Liver (tissue), 9 donors: ENCODE measurements around the gene NAP1L4. TPM values are rescaled to one million over a fixed set of nuclear protein-coding genes. Genes with fewer than 3 reads are reported as not detected.

Experiments used
- DNase-seq: peaks from one replicate; pipeline ENCODE4 v3.0.0-alpha.2; 2017; ENCODE audit warnings: low spot score
- H3K27ac ChIP-seq, 2 donors: one replicate each; pipeline ENCODE4 v1.7.0; 2013; ENCODE audit warnings: inconsistent platforms in 2 of 2, low read length in 2 of 2, control low read depth in 1 of 2, low read depth in 1 of 2, mild to moderate bottlenecking in 1 of 2
- H3K27me3 ChIP-seq, 4 donors: one replicate each; pipeline versions ENCODE4 v1.6.1 to v1.7.0; 2013; ENCODE audit warnings: low read length in 3 of 4, inconsistent platforms in 1 of 4, mild to moderate bottlenecking in 1 of 4, moderate library complexity in 1 of 4; ENCODE audit not compliant: control insufficient read depth in 4 of 4, insufficient read depth in 4 of 4
- H3K36me3 ChIP-seq, 4 donors: one replicate each; pipeline versions ENCODE4 v1.6.1 to v1.7.0; 2013; ENCODE audit warnings: low read length in 3 of 4, mild to moderate bottlenecking in 3 of 4, low read depth in 1 of 4, moderate library complexity in 1 of 4; ENCODE audit not compliant: control insufficient read depth in 4 of 4, insufficient read depth in 3 of 4
- H3K4me1 ChIP-seq, 4 donors: one replicate each; pipeline versions ENCODE4 v1.6.1 to v1.7.0; 2013; ENCODE audit warnings: low read length in 3 of 4, mild to moderate bottlenecking in 3 of 4, moderate library complexity in 1 of 4; ENCODE audit not compliant: control insufficient read depth in 4 of 4, insufficient read depth in 4 of 4
- H3K4me3 ChIP-seq, 3 donors: one replicate each; pipeline versions ENCODE4 v1.6.1 to v1.7.0; 2013; ENCODE audit warnings: low read length in 3 of 3, control low read depth in 1 of 3, low read depth in 1 of 3, mild to moderate bottlenecking in 1 of 3
- H3K9ac ChIP-seq, 2 donors: one replicate each; pipeline ENCODE4 v1.7.0; 2013; ENCODE audit warnings: low read length in 2 of 2, mild to moderate bottlenecking in 2 of 2, moderate library complexity in 2 of 2, control low read depth in 1 of 2, low read depth in 1 of 2
- H3K9me3 ChIP-seq, 4 donors: one replicate each; pipeline versions ENCODE4 v1.6.1 to v1.7.0; 2013; ENCODE audit warnings: low read length in 3 of 4; ENCODE audit not compliant: control insufficient read depth in 4 of 4
- ATF3 ChIP-seq: IDR thresholded peaks from 2 replicates; pipeline ENCODE4 v1.6.1; 2016; ENCODE audit warnings: antibody characterized with exemption
- CTCF ChIP-seq: fragments of 150-350 bp; IDR thresholded peaks from 2 replicates; pipeline ENCODE4 v1.5.1; 2017; ENCODE audit warnings: improper control_type of control experiment, low read depth, low read length; ENCODE audit not compliant: missing input control
- EGR1 ChIP-seq, 2 donors: IDR thresholded peaks; 2 replicates each; pipeline ENCODE4 v1.6.1; 2016 to 2018; ENCODE audit warnings: antibody characterized with exemption in 2 of 2, low read depth in 2 of 2
- FOXA1 ChIP-seq: IDR thresholded peaks from 2 replicates; pipeline ENCODE4 v1.6.1; 2016; ENCODE audit warnings: antibody characterized with exemption
- FOXA2 ChIP-seq: IDR thresholded peaks from 2 replicates; pipeline ENCODE4 v1.6.1; 2016; ENCODE audit warnings: antibody characterized with exemption
- GABPA ChIP-seq, 2 donors: IDR thresholded peaks in 1 of 2; conservative IDR thresholded peaks in 1 of 2; 2 replicates each; pipeline ENCODE4 v1.6.1; 2016; ENCODE audit warnings: antibody characterized with exemption in 2 of 2, mild to moderate bottlenecking in 1 of 2, moderate library complexity in 1 of 2
- HNF4A ChIP-seq, 2 donors: conservative IDR thresholded peaks; 2 replicates each; pipeline ENCODE4 v1.6.1; 2016; ENCODE audit warnings: antibody characterized with exemption in 2 of 2, mild to moderate bottlenecking in 2 of 2
- HNF4G ChIP-seq: IDR thresholded peaks from 2 replicates; pipeline ENCODE4 v1.6.1; 2016; ENCODE audit warnings: antibody characterized with exemption
- JUND ChIP-seq, 2 donors: IDR thresholded peaks; 2 replicates each; pipeline ENCODE4 v1.6.1; 2016; ENCODE audit warnings: antibody characterized with exemption in 2 of 2
- MAX ChIP-seq: IDR thresholded peaks from 2 replicates; pipeline ENCODE4 v1.6.1; 2016; ENCODE audit warnings: antibody characterized with exemption
- NR2F2 ChIP-seq: IDR thresholded peaks from 2 replicates; pipeline ENCODE4 v1.6.1; 2016; ENCODE audit warnings: antibody characterized with exemption
- RAD21 ChIP-seq, 2 donors: IDR thresholded peaks; 2 replicates each; pipeline ENCODE4 v1.6.1; 2016; ENCODE audit warnings: antibody characterized with exemption in 2 of 2, mild to moderate bottlenecking in 2 of 2
- REST ChIP-seq: IDR thresholded peaks from 2 replicates; pipeline ENCODE4 v1.6.1; 2016; ENCODE audit warnings: antibody characterized with exemption, mild to moderate bottlenecking
- RXRA ChIP-seq, 2 donors: IDR thresholded peaks; 2 replicates each; pipeline ENCODE4 v1.6.1; 2017 to 2018; ENCODE audit warnings: antibody characterized with exemption in 2 of 2, mild to moderate bottlenecking in 1 of 2
- SP1 ChIP-seq: IDR thresholded peaks from 2 replicates; pipeline ENCODE4 v1.6.1; 2018; ENCODE audit warnings: antibody characterized with exemption, mild to moderate bottlenecking
- TAF1 ChIP-seq: conservative IDR thresholded peaks from 2 replicates; pipeline ENCODE4 v1.6.1; 2016; ENCODE audit warnings: antibody characterized with exemption, mild to moderate bottlenecking
- YY1 ChIP-seq: IDR thresholded peaks from 2 replicates; pipeline ENCODE4 v1.6.1; 2016; ENCODE audit warnings: antibody characterized with exemption, mild to moderate bottlenecking
- ZBTB33 ChIP-seq: IDR thresholded peaks from 2 replicates; pipeline ENCODE4 v1.6.1; 2016; ENCODE audit warnings: antibody characterized with exemption
- WGBS: extraction: QIAGEN DNeasy Blood & Tissue Kit; methylation state at CpG from one replicate; pipeline ENCODE4 v1.1.7; 2013; 5-methylcytosine and 5-hydroxymethylcytosine counted together
- polyA plus RNA-seq, 2 donors: library from polyadenylated mRNA; stranded (reverse) in 1 of 2; unstranded in 1 of 2; fragments of 200-250 nt in 1 of 2; fragments of >200 nt in 1 of 2; fragmentation: Nextera tagmentation in 1 of 2; extraction: Ambion mirVana in 1 of 2; gene quantifications; one replicate each; pipeline versions ENCODE4 v1.2.1 to v1.2.3, GENCODE V29; 2013 to 2015
- total RNA-seq, 2 donors: library from RNA; depleted of rRNA; stranded (reverse); fragments of >200 nt; gene quantifications; one replicate each; pipeline ENCODE4 v1.2.3, GENCODE V29; 2014
- donor health status: healthy.
- donor health status: healthy.
- donor health status: healthy.
- donor health status: healthy.
- donor health status: healthy.

The NAP1L4 gene
- total and polyA plus RNA-seq, 4 donors: 33.2 to 110 (median 46.7) TPM

GRCh38 chr11:3002351-3002861 is 10.3 kb upstream of the NAP1L4 start:
- no peak for DNase-seq
- Histone ChIP-seq H3K27ac (no peak overlapping the region), H3K27me3 (no peaks in the 10 kb centered on the region), H3K36me3 (peaks cover 5 to 49% (median 13%) of the 10 kb centered on the region in 4 donors), H3K9ac (no peak overlapping the region), H3K4me3 (no peak overlapping the region), H3K9me3 (no peaks in the 10 kb centered on the region), H3K4me1 (peaks cover 6 to 29% (median 23%) of the 10 kb centered on the region in 4 donors)
- 94% methylated on average over 8 of the region's 8 CpGs for WGBS
- no peak for TF ChIP-seq HNF4G
- TF ChIP-seq NR2F2: no peak
- TF ChIP-seq TAF1: no peak
- no peak for TF ChIP-seq CTCF
- TF ChIP-seq ATF3: no peak
- no peak for TF ChIP-seq MAX
- TF ChIP-seq JUND (IDR thresholded peaks at IDR 0.05): no peak
- TF ChIP-seq EGR1 (IDR thresholded peaks at IDR 0.05; ENCODE audit: low read depth in 2 of 2): no peak
- no peak for TF ChIP-seq RXRA (IDR thresholded peaks at IDR 0.05)
- TF ChIP-seq FOXA2: no peak
- TF ChIP-seq REST: no peak
- no peak for TF ChIP-seq RAD21 (IDR thresholded peaks at IDR 0.05)
- no peak for TF ChIP-seq GABPA (IDR thresholded peaks at IDR 0.05 in 1 of 2, conservative IDR thresholded peaks at IDR 0.05 in 1 of 2)
- no peak for TF ChIP-seq SP1
- TF ChIP-seq YY1: no peak
- no peak for TF ChIP-seq ZBTB33
- TF ChIP-seq FOXA1: no peak
- TF ChIP-seq HNF4A (conservative IDR thresholded peaks at IDR 0.05): no peak
